Body of pancreas (tissue), 4 donors: ENCODE data around the gene NHLRC1.

Experiments
- POLR2A ChIP-seq, 3 donors: fragments of 450-650 bp; IDR thresholded peaks; one replicate each; pipeline ENCODE4 v1.6.1; 2016; ENCODE audit warnings: antibody characterized with exemption in 3 of 3, mild to moderate bottlenecking in 2 of 3
- TF ChIP-seq, protein P1 (sequence below), 7 experiments: fragments of 450-650 bp in 4 of 7; fragments of 200-600 bp in 3 of 7; sonication (generic) in 3 of 7; IDR thresholded peaks; one replicate each; pipeline ENCODE4 v1.5.1; 2016 to 2019; ENCODE audit warnings: antibody characterized with exemption in 7 of 7

DNA sequence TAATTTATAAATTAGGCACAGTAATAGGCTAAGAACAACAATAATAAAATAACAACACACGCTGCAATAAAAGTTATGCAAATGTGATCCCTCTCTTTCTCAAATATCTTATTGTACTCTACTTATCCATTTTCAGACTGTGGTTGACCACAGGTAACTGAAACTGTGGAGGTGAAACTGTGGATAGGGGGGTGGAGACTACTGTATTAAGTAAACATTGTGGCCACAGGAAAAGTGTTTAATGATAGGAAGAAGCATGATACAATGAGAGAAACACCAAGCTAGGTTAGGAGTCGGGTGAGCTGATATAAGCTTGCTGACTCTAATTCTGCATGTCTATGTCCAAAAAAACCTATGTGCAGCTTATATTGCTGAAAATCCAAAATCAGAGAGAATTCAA, 23.0 kb downstream of the NHLRC1 start:
- TF ChIP-seq, protein P1, sequence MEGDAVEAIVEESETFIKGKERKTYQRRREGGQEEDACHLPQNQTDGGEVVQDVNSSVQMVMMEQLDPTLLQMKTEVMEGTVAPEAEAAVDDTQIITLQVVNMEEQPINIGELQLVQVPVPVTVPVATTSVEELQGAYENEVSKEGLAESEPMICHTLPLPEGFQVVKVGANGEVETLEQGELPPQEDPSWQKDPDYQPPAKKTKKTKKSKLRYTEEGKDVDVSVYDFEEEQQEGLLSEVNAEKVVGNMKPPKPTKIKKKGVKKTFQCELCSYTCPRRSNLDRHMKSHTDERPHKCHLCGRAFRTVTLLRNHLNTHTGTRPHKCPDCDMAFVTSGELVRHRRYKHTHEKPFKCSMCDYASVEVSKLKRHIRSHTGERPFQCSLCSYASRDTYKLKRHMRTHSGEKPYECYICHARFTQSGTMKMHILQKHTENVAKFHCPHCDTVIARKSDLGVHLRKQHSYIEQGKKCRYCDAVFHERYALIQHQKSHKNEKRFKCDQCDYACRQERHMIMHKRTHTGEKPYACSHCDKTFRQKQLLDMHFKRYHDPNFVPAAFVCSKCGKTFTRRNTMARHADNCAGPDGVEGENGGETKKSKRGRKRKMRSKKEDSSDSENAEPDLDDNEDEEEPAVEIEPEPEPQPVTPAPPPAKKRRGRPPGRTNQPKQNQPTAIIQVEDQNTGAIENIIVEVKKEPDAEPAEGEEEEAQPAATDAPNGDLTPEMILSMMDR (IDR thresholded peaks at IDR 0.05), result no peak
- TF ChIP-seq POLR2A (IDR thresholded peaks at IDR 0.05), result no peak
